ENCODE measurements around the gene DENND6B.

Gene DENND6B

GRCh38 chr22:50269573-50269969 lies 57.2 kb downstream of the DENND6B start:
- no peak for DNase-seq

- DNase-seq: no peak
Observed at GRCh38 chr22:50268655-50269113, 58.1 kb downstream of the DENND6B start.

GRCh38 chr22:50267591-50268390 lies 59.0 kb downstream of the DENND6B start:
- peak; percentile 65 for DNase-seq

GRCh38 chr22:50266994-50267393 lies 59.8 kb downstream of the DENND6B start:
- DNase-seq: no peak

- no peak for DNase-seq
Observed at GRCh38 chr22:50264946-50265669, 61.7 kb downstream of the DENND6B start.

GRCh38 chr22:50264104-50264745 lies 62.6 kb downstream of the DENND6B start:
- no peak for DNase-seq

GRCh38 chr22:50262973-50263617 lies 63.7 kb downstream of the DENND6B start:
- no peak for DNase-seq

- DNase-seq: no peak
Observed at GRCh38 chr22:50262460-50262911, 64.3 kb downstream of the DENND6B start.

- peak; percentile 52 for DNase-seq
Observed at GRCh38 chr22:50261615-50262459, 65.0 kb downstream of the DENND6B start, which contains the start of gene MAPK12. Gene MAPK12, minus strand, starts transcription at chr22:50261683. Its CDS starts 174 bp downstream, at chr22:50261509.

- DNase-seq: peak; percentile 64
Observed at GRCh38 chr22:50260801-50261614, 65.8 kb downstream of the DENND6B start.

- peak; percentile 31 for DNase-seq
Observed at GRCh38 chr22:50260434-50260800, 66.4 kb downstream of the DENND6B start.

- DNase-seq: no peak
Observed at GRCh38 chr22:50259302-50259701, 67.5 kb downstream of the DENND6B start.
